ENCODE results near the gene COL20A1. TPM values are rescaled to one million over a fixed set of nuclear protein-coding genes. Genes with fewer than 3 reads are reported as not detected.

The COL20A1 gene
- total RNA-seq, 2 experiments from 2014 or later: not detected

DNA sequence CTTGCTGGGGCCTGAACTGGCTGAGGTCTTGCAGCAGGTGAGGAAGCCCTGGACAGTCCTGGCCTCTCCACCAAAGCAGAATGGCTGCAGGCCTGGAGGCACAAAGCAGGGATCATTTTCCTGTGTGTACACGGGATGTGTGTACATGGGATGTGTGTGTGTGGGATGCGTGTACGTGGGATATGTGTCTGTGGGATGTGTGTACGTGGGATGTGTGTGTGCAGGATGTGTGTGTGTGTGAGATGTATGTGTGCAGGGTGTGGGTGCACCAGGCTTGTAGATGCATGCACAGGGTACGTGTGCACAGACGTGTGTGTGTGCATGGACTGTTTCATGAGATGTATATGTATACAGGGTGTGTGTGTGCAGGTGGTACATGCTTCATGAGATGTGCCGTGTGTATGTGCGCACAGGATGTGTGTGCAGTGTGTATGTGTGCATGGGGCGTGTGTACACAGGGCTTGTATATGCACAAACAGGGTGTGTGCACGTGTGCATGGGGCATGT, 76.1 kb downstream of the COL20A1 start:
- no peaks in the 10 kb centered on the region for H3K4me1 Mint-ChIP-seq
- H3K4me3 Mint-ChIP-seq: no peak overlapping the region
- ATAC-seq (no peak), DNase-seq (no peak)
- H3K36me3 Mint-ChIP-seq: no peaks in the 10 kb centered on the region
- H3K9me3 Mint-ChIP-seq (ENCODE audit: low read depth): no peaks in the 10 kb centered on the region
- H3K27ac Mint-ChIP-seq: no peak overlapping the region
- no peaks in the 10 kb centered on the region for H3K27me3 Mint-ChIP-seq
- CTCF ChIA-PET: no interaction called here

DNA sequence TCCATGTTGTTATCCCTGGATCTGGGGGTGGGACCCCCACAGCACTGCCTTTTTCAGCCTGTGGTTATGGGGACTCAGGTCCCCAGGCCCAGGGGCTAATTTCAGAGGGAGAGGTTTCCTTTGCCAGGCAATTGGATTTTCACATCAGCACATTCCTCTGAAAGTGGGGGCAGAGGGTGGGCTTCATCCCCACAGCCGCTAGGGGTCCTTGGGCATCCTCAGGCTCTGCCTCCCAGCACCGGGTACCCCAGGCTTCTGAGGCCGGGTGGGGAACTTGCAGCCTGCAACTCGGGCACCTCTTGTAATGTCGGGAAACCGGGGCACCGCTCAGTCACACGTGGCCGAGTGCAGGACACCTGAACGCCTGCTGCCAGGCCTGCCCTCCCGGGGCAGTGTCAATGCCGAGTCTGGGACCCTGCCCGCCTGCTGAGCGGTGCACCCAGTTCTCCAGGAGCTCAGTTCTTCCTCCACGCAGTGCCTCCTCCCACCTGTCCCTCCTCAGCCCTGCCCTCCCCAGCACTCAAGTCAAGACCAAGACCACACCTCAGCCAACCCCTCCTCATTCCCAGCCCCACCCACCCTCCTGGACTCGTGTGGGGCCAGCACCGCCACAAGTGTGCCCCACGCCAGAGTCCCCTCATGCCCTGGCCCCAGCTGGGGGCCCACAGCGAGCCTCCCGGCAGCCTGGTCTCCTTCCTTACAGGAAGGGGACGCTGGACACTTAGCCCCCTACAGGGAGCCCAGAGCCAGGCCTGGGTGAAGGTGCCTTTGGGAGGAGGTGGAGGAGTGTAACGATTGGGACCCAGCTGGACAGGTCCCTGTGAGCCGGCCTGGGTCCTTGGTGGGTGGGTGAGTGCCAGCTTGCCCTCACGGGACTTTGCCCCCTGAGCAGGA, 77.0 kb downstream of the COL20A1 start:
- ATAC-seq (no peak), DNase-seq (no peak)
- no peak overlapping the region for H3K4me3 Mint-ChIP-seq
- CTCF ChIA-PET: no interaction called here
- no peaks in the 10 kb centered on the region for H3K4me1 Mint-ChIP-seq
- H3K9me3 Mint-ChIP-seq (ENCODE audit: low read depth): no peaks in the 10 kb centered on the region
- H3K27me3 Mint-ChIP-seq: no peaks in the 10 kb centered on the region
- no peak overlapping the region for H3K27ac Mint-ChIP-seq
- no peaks in the 10 kb centered on the region for H3K36me3 Mint-ChIP-seq

DNA sequence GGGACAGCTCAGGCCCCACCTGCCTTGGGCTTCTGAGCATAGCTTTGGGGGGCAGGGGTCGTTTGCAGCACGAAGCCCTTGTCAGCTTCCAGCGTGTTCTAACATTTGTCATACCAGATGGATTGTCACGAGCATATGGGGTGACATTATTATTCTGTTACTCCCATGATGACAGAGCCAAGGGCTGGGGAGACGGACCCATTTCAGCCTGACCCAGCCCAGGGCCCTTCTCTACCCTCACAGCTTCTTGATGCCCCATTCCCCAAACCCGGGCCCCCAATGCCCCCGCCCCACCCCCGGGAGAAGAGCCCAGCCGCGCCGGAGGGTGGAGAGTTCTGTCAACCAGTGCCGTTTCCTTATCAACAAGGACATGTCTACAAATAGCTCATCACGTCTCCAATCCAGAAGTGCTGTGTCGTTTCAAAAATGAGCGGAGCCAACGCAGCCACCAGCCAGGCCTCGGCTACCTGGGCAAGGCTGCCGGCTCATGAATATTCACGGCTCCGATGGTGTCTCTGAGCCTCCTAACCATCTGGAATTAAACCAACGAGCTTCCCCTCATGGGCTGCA, 77.7 kb downstream of the COL20A1 start:
- Mint-ChIP-seq H3K4me1 (no peaks in the 10 kb centered on the region), H3K27me3 (no peaks in the 10 kb centered on the region), H3K4me3 (no peak overlapping the region), H3K36me3 (no peaks in the 10 kb centered on the region), H3K27ac (no peak overlapping the region), H3K9me3 (ENCODE audit: low read depth) (no peaks in the 10 kb centered on the region)
- CTCF ChIA-PET: no interaction called here
- ATAC-seq: no peak
- DNase-seq: no peak

DNA sequence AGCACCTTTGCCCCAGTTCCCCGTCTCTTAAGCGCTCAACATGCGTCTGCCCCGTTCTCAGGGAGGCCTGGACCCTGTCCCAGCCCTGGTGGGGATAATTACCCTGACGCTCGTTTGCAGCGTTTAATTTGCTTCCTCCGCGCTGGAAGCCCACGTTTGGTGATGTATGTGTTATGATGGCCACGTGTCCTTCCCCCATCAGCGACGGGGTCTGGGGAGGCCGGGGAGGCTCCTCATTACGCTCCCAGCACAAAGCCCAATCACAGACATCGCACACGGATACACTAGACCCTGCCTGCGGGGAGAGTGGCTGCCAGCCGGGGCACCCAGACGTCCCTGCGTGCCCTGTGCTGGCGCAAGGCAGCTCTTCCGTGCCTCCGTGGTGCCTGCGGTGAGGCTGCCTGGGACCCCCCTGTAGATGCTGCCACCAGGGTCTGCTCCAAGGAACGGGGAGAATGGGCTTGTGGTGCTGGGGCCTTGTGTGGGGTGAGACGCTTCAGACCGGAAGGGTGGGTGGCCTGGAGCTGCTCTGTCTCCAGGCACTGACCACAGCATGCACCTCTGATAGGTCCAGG, 78.4 kb downstream of the COL20A1 start:
- H3K9me3 Mint-ChIP-seq (ENCODE audit: low read depth): no peaks in the 10 kb centered on the region
- H3K4me1 Mint-ChIP-seq: no peaks in the 10 kb centered on the region
- H3K27ac Mint-ChIP-seq: no peak overlapping the region
- CTCF ChIA-PET: no interaction called here
- H3K4me3 Mint-ChIP-seq: no peak overlapping the region
- DNase-seq (no peak), ATAC-seq (no peak)
- H3K27me3 Mint-ChIP-seq: peaks cover 3% of the 10 kb centered on the region
- no peaks in the 10 kb centered on the region for H3K36me3 Mint-ChIP-seq

DNA sequence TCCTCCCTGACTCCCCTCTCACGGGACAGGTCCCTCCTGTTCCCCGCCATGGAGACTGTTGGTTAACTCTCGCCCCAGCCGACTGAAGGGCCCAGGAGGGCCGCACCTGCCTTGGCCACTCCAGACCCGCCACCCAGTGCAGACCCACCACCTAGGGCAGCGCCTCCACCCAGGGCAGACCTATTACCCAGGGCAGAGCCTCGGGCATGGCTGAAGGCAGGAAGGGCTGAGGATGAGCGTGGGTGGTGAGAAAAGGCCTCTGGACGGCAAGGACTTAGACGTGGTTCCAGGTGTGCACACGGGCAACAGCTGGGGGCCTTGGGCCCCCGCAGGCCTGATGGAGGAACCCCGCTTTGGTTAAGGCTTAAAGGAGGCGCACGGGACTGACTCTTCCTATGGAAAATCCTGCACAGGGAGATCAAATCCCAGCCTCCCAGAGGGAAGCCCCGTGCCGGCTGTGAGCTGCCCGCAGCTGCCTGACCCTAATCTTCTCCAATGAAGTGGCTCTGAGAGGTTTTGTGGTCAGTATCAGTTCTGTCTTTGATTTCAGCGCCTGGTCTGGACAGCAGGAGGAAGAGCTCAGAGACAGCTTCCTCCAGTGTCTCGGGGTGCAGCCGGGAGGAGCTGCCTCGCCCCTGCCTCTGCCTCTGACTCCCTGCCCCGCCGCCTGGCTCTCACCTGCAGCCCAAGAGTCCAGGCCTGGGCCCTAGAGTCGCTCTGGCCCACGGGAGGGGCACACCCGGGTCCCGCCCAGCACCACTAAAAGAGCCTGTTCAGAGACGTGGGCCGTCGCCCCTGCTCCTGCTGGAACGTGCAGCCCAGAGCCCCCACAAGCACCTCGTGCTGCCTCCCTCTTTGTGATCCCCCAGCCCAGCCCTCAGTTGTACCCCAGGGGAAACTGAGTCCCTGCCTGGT, 80.2 kb downstream of the COL20A1 start:
- Mint-ChIP-seq H3K4me3 (no peak overlapping the region), H3K9me3 (ENCODE audit: low read depth) (no peaks in the 10 kb centered on the region), H3K27ac (no peak overlapping the region), H3K27me3 (peaks cover 8% of the 10 kb centered on the region), H3K36me3 (no peaks in the 10 kb centered on the region), H3K4me1 (no peaks in the 10 kb centered on the region)
- CTCF ChIA-PET: no interaction called here
- DNase-seq (no peak), ATAC-seq (no peak)

DNA sequence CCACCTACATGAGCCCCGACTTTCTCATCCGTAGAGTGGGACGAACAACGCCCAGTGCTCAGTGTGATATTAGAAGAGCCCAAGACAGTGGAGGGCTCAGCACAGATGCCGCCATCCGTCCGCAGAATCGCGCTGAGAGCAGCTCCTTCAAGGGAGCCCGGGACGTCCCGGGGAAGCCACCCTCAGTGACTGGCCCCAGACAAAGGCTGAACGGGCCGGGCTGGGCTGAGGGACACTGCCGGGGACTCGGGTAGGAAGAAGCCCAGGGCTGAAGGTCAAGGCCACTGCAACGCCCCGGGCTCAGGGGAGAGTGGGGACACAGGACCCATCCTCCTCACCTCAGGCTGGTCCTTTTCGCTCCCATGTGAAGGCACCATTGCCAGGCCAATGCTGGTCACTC, 81.0 kb downstream of the COL20A1 start:
- H3K36me3 Mint-ChIP-seq: no peaks in the 10 kb centered on the region
- peaks cover 8% of the 10 kb centered on the region for H3K27me3 Mint-ChIP-seq
- DNase-seq (no peak), ATAC-seq (no peak)
- H3K4me1 Mint-ChIP-seq: no peaks in the 10 kb centered on the region
- CTCF ChIA-PET: no interaction called here
- no peak overlapping the region for H3K4me3 Mint-ChIP-seq
- no peak overlapping the region for H3K27ac Mint-ChIP-seq
- H3K9me3 Mint-ChIP-seq (ENCODE audit: low read depth): no peaks in the 10 kb centered on the region

DNA sequence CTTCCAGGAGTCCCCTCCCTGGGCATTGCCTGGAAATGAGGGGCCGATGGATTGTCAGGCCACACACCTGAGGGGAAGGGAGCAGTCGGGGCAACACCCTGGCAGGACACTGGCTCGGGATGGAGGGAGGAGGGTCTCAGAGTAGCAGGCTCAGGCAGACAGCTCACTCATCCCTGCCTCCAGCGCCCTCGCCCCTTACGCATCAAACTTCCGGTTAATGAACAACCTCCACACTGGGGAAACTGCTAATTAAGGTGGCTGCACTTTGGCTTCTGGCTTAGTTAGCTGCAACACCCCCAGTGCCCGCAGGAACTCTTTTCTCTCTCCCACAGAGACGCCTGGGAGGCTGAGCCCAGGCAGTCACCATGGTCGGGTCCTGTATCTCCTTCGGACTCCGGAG, 81.5 kb downstream of the COL20A1 start:
- ATAC-seq (no peak), DNase-seq (no peak)
- Mint-ChIP-seq H3K27me3 (peaks cover 8% of the 10 kb centered on the region), H3K4me1 (no peaks in the 10 kb centered on the region), H3K36me3 (no peaks in the 10 kb centered on the region), H3K27ac (no peak overlapping the region), H3K4me3 (no peak overlapping the region), H3K9me3 (ENCODE audit: low read depth) (no peaks in the 10 kb centered on the region)
- CTCF ChIA-PET: no interaction called here

DNA sequence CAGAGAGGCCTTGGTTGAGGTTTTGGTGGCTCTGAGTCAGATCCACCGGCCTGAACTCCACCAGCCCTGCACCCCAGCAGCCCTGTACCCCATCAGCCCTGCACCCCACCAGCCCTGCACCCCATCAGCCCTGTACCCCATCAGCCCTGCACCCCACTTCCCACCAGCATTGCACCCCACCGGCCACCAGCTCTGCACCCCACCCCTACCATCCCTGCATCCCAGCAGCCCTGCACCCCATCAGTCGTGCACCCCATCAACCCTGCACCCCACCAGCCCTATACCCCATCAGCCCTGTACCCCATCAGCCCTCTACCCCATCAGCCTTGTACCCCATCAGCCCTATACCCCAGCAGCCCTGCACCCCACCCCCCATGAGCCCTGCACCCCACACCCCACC, 82.5 kb downstream of the COL20A1 start:
- H3K36me3 Mint-ChIP-seq: no peaks in the 10 kb centered on the region
- H3K9me3 Mint-ChIP-seq (ENCODE audit: low read depth): no peaks in the 10 kb centered on the region
- ATAC-seq (no peak), DNase-seq (no peak)
- peaks cover 8% of the 10 kb centered on the region for H3K27me3 Mint-ChIP-seq
- H3K27ac Mint-ChIP-seq: no peak overlapping the region
- no peak overlapping the region for H3K4me3 Mint-ChIP-seq
- CTCF ChIA-PET: no interaction called here
- H3K4me1 Mint-ChIP-seq: no peaks in the 10 kb centered on the region

DNA sequence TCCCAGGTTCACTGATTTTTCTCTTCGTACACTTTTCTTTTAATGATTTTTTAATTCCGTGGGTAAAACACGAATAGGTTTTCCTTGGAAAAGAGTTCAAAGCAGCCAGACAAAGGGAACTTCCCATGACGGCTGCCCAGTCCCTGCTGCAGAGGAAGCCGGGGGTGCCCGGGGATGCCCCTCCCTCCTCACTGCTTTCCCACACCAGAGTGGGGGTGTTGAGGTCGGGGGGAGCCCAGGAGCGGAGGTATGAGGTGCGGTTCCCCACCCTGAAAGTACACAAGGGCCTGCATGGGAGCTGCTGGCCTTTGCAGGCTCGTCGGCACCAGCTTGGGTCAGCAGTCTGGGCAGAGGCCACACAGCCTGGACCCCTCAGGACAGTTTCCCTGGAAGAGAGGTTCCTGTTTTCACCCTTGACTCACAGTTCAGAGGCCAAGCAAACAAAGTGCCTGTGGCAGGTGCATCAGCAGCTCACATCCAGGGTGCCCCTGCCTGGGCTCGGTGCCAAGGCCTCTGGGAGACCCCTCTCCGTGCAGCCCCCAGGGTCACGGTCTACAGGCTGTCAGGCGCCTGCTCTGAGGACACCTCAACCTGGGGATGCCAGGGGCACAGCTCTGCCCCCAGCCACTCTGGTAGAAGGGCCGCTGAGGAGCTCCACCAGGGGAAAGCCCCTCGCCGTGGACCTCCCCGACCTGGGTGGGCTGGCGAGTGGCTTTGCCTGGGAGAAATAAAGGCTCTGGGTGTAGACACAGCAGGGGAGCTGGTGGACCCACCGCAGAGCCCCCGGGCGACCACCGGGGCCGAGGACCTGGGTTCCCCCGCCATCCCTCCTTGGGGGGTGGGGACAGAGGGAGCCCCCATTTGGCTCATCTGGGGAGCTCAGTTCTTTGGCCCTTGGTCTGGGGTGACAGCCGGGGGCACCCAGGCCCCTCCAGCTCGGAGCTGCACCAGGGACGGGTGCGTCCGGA, 83.6 kb downstream of the COL20A1 start:
- no peaks in the 10 kb centered on the region for H3K36me3 Mint-ChIP-seq
- H3K27me3 Mint-ChIP-seq: peaks cover 8% of the 10 kb centered on the region
- DNase-seq (no peak), ATAC-seq (no peak)
- CTCF ChIA-PET: interaction anchor here (1.1 to 1.9 kb wide), 3 partner anchors 60 to 153 kb away, joined by 3 to 7 read pairs (median 4); no protein-coding TSS in a partner anchor
- H3K4me3 Mint-ChIP-seq: no peak overlapping the region
- H3K27ac Mint-ChIP-seq: no peak overlapping the region
- H3K9me3 Mint-ChIP-seq (ENCODE audit: low read depth): no peaks in the 10 kb centered on the region
- H3K4me1 Mint-ChIP-seq: no peaks in the 10 kb centered on the region

DNA sequence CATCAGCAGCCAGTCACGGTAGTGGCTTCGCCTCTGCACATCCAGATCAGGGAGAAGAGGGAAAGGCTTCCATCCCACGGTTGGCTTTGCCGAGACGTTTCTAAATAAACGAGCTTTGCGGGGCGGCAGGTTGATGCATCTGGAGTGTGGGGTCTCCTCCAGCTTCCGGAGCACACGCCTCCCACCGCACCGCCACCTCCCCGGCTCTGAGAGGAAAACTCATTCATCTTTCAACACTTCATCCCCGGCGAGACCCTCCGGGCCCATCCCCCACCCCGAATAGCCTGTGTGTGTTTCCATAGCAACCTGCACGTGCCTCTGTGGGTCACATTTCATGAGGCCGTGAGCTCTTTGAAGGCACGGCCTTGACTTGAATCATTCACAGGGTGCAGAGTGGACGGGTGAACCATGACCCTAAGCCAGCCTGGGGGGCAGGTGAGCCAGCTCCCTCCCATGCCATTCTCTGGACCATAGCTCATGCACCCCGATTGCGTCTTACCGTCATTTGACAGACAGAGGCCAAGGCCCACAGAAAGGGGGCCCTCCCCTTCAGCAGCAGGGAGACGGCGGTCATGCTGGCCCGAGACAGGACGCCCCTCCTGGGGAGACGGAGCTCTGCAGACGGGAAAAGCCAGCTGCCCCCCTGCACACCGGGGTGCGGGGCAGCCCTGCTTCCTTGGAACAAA, 84.4 kb downstream of the COL20A1 start:
- H3K27ac Mint-ChIP-seq: no peak overlapping the region
- no peak overlapping the region for H3K4me3 Mint-ChIP-seq
- no peaks in the 10 kb centered on the region for H3K9me3 Mint-ChIP-seq (ENCODE audit: low read depth)
- ATAC-seq: no peak
- H3K27me3 Mint-ChIP-seq: peaks cover 8% of the 10 kb centered on the region
- DNase-seq: no peak
- no peaks in the 10 kb centered on the region for H3K4me1 Mint-ChIP-seq
- CTCF ChIA-PET: interaction anchor here (1.1 to 1.9 kb wide), 3 partner anchors 60 to 154 kb away, joined by 3 to 7 read pairs (median 4); no protein-coding TSS in a partner anchor
- H3K36me3 Mint-ChIP-seq: no peaks in the 10 kb centered on the region

DNA sequence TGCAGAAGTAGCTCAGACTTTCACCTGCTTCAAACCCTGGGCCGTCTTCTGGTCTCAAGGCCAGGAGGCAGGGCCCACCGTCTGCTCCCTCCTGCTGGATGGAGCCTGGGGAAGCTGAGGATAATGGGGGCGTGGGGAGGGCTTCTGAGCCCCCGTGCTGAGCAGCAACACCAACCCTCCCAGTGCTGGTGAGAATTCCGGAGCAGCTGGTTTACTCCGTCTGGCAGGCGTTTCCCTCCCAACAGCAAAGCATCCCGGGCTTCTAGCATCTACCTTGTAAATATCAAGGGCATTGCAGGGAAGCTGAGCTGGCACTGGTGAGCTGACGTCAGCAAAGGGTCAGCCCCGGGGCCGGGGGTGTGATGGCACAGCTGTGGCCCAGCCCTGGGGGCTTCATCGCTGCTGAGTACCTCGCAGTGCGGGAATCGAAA, 85.0 kb downstream of the COL20A1 start:
- no peaks in the 10 kb centered on the region for H3K4me1 Mint-ChIP-seq
- CTCF ChIA-PET: interaction anchor here (1.3 to 1.9 kb wide), 2 partner anchors 68 to 155 kb away, joined by 4 to 7 read pairs; no protein-coding TSS in a partner anchor
- DNase-seq (no peak), ATAC-seq (no peak)
- no peaks in the 10 kb centered on the region for H3K36me3 Mint-ChIP-seq
- H3K27me3 Mint-ChIP-seq: peaks cover 8% of the 10 kb centered on the region
- H3K27ac Mint-ChIP-seq: no peak overlapping the region
- H3K4me3 Mint-ChIP-seq: no peak overlapping the region
- no peaks in the 10 kb centered on the region for H3K9me3 Mint-ChIP-seq (ENCODE audit: low read depth)

DNA sequence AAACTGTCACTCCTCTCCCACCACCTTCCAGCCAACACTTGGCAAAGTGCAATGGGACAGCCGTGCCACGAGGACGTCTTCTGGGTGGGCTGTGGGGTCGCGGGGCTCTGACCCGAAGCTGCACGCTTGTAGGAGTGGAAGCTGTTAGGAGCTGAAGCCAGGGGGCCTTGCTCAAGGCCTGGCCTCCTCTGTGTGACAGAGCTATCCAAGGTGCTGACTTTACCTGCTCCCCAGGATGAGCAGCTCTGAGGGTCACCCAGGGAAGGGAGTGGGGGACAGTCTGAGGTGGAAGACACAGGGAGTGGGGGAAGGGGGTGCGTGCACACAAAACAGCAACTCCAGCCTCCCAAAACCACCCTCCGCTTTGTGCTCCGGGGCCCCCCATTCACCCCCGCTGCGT, 85.6 kb downstream of the COL20A1 start:
- H3K27me3 Mint-ChIP-seq: peaks cover 8% of the 10 kb centered on the region
- CTCF ChIA-PET: interaction anchor here (1.9 kb wide), 1 partner anchor 155 kb away, joined by 7 read pairs; no protein-coding TSS in a partner anchor
- no peak for ATAC-seq

More for the DNA sequence above, 85.6 kb downstream of the COL20A1 start:
- no peak for DNase-seq
- H3K4me1 Mint-ChIP-seq: no peaks in the 10 kb centered on the region
- no peaks in the 10 kb centered on the region for H3K36me3 Mint-ChIP-seq
- no peaks in the 10 kb centered on the region for H3K9me3 Mint-ChIP-seq (ENCODE audit: low read depth)
- no peak overlapping the region for H3K27ac Mint-ChIP-seq
- no peak overlapping the region for H3K4me3 Mint-ChIP-seq

Data from activated CD8-positive, alpha-beta memory T cell treated with anti-CD3 and anti-CD28 coated beads, Interleukin-2, amount 10 ng/mL, durations not matched to agents 7 days and 5 days (primary cell).